T47D (cell line): Measurements from ENCODE around the gene UBLCP1.
"Not testable (repeated sequence)": the region's sequence is repeated elsewhere in the genome, so short reads cannot be mapped to it uniquely, and the experiment has no call there.

Experiments used
- DNase-seq, 2 experiments: peaks; one replicate each; pipeline versions ENCODE4 v3.0.0 to v3.0.0-alpha.2; 2011 to 2012; ENCODE audit warnings: low read depth in 1 of 2, low spot score in 1 of 2
- JUND ChIP-seq: IDR thresholded peaks from 2 replicates; pipeline ENCODE4 v1.6.1; 2012; ENCODE audit warnings: low read depth
- in situ Hi-C: cut with HindIII; loops from 2 replicates; pipeline ENCODE4 v1.10.0; 2016; ENCODE audit warnings: low sequenced_read_pairs, low pct_unique_long_range_greater_than_20kb

The UBLCP1 gene

GRCh38 chr5:159262472-159262858 lies 625 bp upstream of the UBLCP1 start:
- TF ChIP-seq JUND, result no peak
- no peak for DNase-seq
- in situ Hi-C loops, result no loop called here

- DNase-seq, result no peak
- in situ Hi-C loops, result no loop called here
- no peak for TF ChIP-seq JUND
Measured at GRCh38 chr5:159263569-159263905, 447 bp downstream of the UBLCP1 start.

GRCh38 chr5:159266764-159267163 lies 3.7 kb downstream of the UBLCP1 start:
- in situ Hi-C loops, result not testable (repeated sequence)

GRCh38 chr5:159269723-159270122 lies 6.6 kb downstream of the UBLCP1 start:
- DNase-seq, result no peak
- no peak for TF ChIP-seq JUND
- in situ Hi-C loops, result no loop called here

More at GRCh38 chr5:159266764-159267163, 3.7 kb downstream of the UBLCP1 start:
- DNase-seq, result not testable (repeated sequence)

- DNase-seq, result peak in 1 of 2 experiments; percentile 71
- in situ Hi-C loops, result no loop called here
- TF ChIP-seq JUND, result no peak
Measured at GRCh38 chr5:159273923-159274322, 10.8 kb downstream of the UBLCP1 start.

- no peak for DNase-seq
- TF ChIP-seq JUND, result no peak
- in situ Hi-C loops, result no loop called here
Measured at GRCh38 chr5:159274676-159275075, 11.6 kb downstream of the UBLCP1 start.

GRCh38 chr5:159286420-159287035 lies 23.4 kb downstream of the UBLCP1 start:
- peak in 1 of 2 experiments; percentile 67 for DNase-seq
- in situ Hi-C loops, result no loop called here
- no peak for TF ChIP-seq JUND

GRCh38 chr5:159290741-159291140 lies 27.7 kb downstream of the UBLCP1 start:
- in situ Hi-C loops, result no loop called here
- no peak for DNase-seq
- no peak for TF ChIP-seq JUND

- TF ChIP-seq JUND, result no peak
- in situ Hi-C loops, result no loop called here
- DNase-seq, result no peak
Measured at GRCh38 chr5:159294921-159295320, 31.8 kb downstream of the UBLCP1 start.

- in situ Hi-C loops, DNase-seq: not testable (repeated sequence)
Measured at GRCh38 chr5:159297300-159297699, 34.2 kb downstream of the UBLCP1 start.

- no peak for DNase-seq
- TF ChIP-seq JUND, result no peak
- in situ Hi-C loops, result no loop called here
Measured at GRCh38 chr5:159301466-159301865, 38.4 kb downstream of the UBLCP1 start.

GRCh38 chr5:159301929-159302860 lies 39.1 kb downstream of the UBLCP1 start:
- in situ Hi-C loops, result not testable (repeated sequence)
- peak in 1 of 2 experiments; percentile 14 for DNase-seq

- no peak for DNase-seq
- in situ Hi-C loops, result no loop called here
- no peak for TF ChIP-seq JUND
Measured at GRCh38 chr5:159303286-159303685, 40.2 kb downstream of the UBLCP1 start.
